ENCODE measurements around the gene CDIPT.

- no peak for TF ChIP-seq EZH2phosphoT487 (IDR thresholded peaks at IDR 0.05; ENCODE audit: borderline replicate concordance)
- no peak for TF ChIP-seq CTCF (conservative IDR thresholded peaks at IDR 0.05; ENCODE audit: low read length)
These were observed 52.3 kb downstream of the CDIPT start for GRCh38 chr16:29810699-29811169.
